ENCODE data around the gene FBP2. TPM values are rescaled to one million over a fixed set of nuclear protein-coding genes. Genes with fewer than 3 reads are reported as not detected.

The FBP2 gene
- total and polyA plus RNA-seq, 2 of the 8 experiments (the other 6 are each of a cell fraction or from before 2014, with no cell fraction given), result not detected

DNA sequence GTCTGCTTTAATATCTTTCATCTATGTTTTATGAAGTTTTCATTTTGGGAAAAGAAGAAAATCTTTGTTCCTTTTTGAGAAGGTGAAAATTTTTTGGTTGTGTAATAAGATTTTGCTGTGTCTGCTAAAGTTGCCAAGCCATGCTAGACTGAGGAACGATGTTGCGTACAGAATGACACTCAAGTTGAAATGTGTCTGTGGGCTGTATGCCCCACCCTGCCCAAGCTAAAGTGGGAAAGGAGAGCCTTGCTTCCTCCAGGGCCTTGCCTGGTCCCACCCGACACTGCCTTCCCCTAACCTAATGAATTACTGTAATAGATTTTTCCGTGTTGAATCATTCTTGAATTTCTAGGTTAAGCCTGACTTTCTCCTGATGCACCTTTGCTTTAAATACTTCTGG lies 36.2 kb downstream of the FBP2 start:
- H4K20me1 ChIP-seq (replicated peaks in 1 of 2; ENCODE audit: control insufficient read depth in 1 of 2, insufficient read depth in 2 of 2, low read length in 2 of 2), result no peaks in the 10 kb centered on the region
- H2BK120ac ChIP-seq (replicated peaks; ENCODE audit: low read depth, low read length), result no peak overlapping the region
- H3K36me3 ChIP-seq (ENCODE audit: control insufficient read depth in 2 of 4, insufficient read depth in 4 of 4, low read length in 3 of 4), result peaks cover 2 to 8% (median 4%) of the 10 kb centered on the region in 4 experiments; a peak in 4 of 8 replicates
- FAIRE-seq, result no peak
- no peak overlapping the region for H3K18ac ChIP-seq (ENCODE audit: extremely low read depth, low read length)
- H3K9me3 ChIP-seq (ENCODE audit: insufficient read depth in 2 of 2, low read depth in 1 of 2, low read length in 1 of 2), result no peaks in the 10 kb centered on the region
- peaks cover 3% of the 10 kb centered on the region; the same call in 1 of the 2 replicates for H3K23me2 ChIP-seq (ENCODE audit: low read depth, low read length)
- no peak overlapping the region for H4K91ac ChIP-seq (replicated peaks; ENCODE audit: insufficient read length, low read length)
- no peak overlapping the region for H3K27ac ChIP-seq (ENCODE audit: low read depth, low read length)
- peaks cover 0 to 22% of the 10 kb centered on the region in 2 experiments; a peak in 2 of 4 replicates for H3K79me2 ChIP-seq (ENCODE audit: control insufficient read depth in 1 of 2, insufficient read depth in 2 of 2, low read length in 2 of 2)
- H2BK15ac ChIP-seq (ENCODE audit: low read length), result no peak overlapping the region
- H2AK5ac ChIP-seq (ENCODE audit: low read depth, low read length), result no peak overlapping the region
- ChIA-PET POLR2A (ENCODE audit: partially characterized antibody) (no interaction called here), CTCF (ENCODE audit: partially characterized antibody) (no interaction called here)
- H2BK20ac ChIP-seq (ENCODE audit: low read length), result no peak overlapping the region
- DNase-seq (ENCODE audit: low read depth in 1 of 2, low spot score in 2 of 2), result no peak
- H2BK5ac ChIP-seq (ENCODE audit: low read depth, low read length), result no peak overlapping the region
- no peak overlapping the region for H3K4ac ChIP-seq (replicated peaks; ENCODE audit: insufficient read length, low read depth, low read length)
- no peaks in the 10 kb centered on the region for H3K79me1 ChIP-seq (ENCODE audit: low read depth, low read length)
- peaks cover 0 to 7% (median 2%) of the 10 kb centered on the region in 4 experiments; a peak in 3 of 7 replicates for H3K4me1 ChIP-seq (replicated peaks in 1 of 4; ENCODE audit: control insufficient read depth in 3 of 4, insufficient read depth in 4 of 4, low read length in 3 of 4)
- WGBS, 2 experiments (ENCODE audit: extremely low coverage in 1 of 2, insufficient coverage in 1 of 2, insufficient read length in 1 of 2, insufficient replicate concordance in 2 of 2, low coverage in 1 of 2, low lambda C conversion rate in 2 of 2, missing lambda C conversion rate in 1 of 2), result 85% methylated on average over 4 of the region's 4 CpGs; no CpG with 5 or more reads in 1 of the 2 experiments
- no peak overlapping the region for H4K8ac ChIP-seq (ENCODE audit: extremely low read depth, insufficient read depth, low read length)
- no peak overlapping the region for H2BK12ac ChIP-seq (ENCODE audit: low read depth, low read length)
- no peak overlapping the region for H4K5ac ChIP-seq (ENCODE audit: insufficient read length, low read depth, low read length)
- H3K4me3 ChIP-seq (ENCODE audit: extremely low read depth in 1 of 4, insufficient read depth in 2 of 4, low read depth in 3 of 4, low read length in 4 of 4), result no peak overlapping the region
- H3K56ac ChIP-seq (replicated peaks; ENCODE audit: insufficient read length, low read depth, low read length), result no peak overlapping the region
- no peak overlapping the region; a peak in 1 of 4 replicates for H3K4me2 ChIP-seq (ENCODE audit: insufficient read depth in 1 of 2, low read depth in 2 of 2, low read length in 2 of 2)
- no peak overlapping the region for H3K23ac ChIP-seq (ENCODE audit: insufficient read length)
- H3K9ac ChIP-seq (replicated peaks in 1 of 4; ENCODE audit: extremely low read depth in 1 of 4, low read depth in 3 of 4, low read length in 3 of 4), result no peak overlapping the region
- H3K27me3 ChIP-seq (replicated peaks in 1 of 4; ENCODE audit: control insufficient read depth in 3 of 4, extremely low read depth in 1 of 4, insufficient read depth in 3 of 4, low read length in 3 of 4), result no peaks in the 10 kb centered on the region; a peak in 1 of 7 replicates
- H3K14ac ChIP-seq (ENCODE audit: insufficient read length), result no peak overlapping the region
- H2AFZ ChIP-seq (ENCODE audit: low read length), result no peak overlapping the region
- TF ChIP-seq CBX5 (IDR thresholded peaks at IDR 0.05; ENCODE audit: low read depth, low read length) (no peak), EGR1 (IDR thresholded peaks at IDR 0.05; ENCODE audit: borderline replicate concordance, low read depth, low read length) (no peak), POLR2AphosphoS5 (IDR thresholded peaks at IDR 0.05; ENCODE audit: low read depth, low read length) (no peak), CHD2 (IDR thresholded peaks at IDR 0.05; ENCODE audit: low read length) (no peak), BCL11A (IDR thresholded peaks at IDR 0.05; ENCODE audit: low read depth in 2 of 2, low read length in 2 of 2) (no peak), TCF12 (IDR thresholded peaks at IDR 0.05; ENCODE audit: low read depth, low read length) (no peak), CBX8 (IDR thresholded peaks at IDR 0.05; ENCODE audit: borderline replicate concordance, low read depth, low read length) (no peak), ASH2L (IDR thresholded peaks at IDR 0.05; ENCODE audit: low read length) (no peak), POU5F1 (IDR thresholded peaks at IDR 0.05; ENCODE audit: low read depth, low read length) (no peak), PHF8 (conservative IDR thresholded peaks at IDR 0.05; ENCODE audit: low read depth, low read length) (no peak), EZH2 (IDR thresholded peaks at IDR 0.05; ENCODE audit: low read depth, low read length, severe bottlenecking) (no peak), GTF2F1 (IDR thresholded peaks at IDR 0.05; ENCODE audit: borderline replicate concordance, low read depth, low read length) (no peak)
- TF ChIP-seq, protein P1, sequence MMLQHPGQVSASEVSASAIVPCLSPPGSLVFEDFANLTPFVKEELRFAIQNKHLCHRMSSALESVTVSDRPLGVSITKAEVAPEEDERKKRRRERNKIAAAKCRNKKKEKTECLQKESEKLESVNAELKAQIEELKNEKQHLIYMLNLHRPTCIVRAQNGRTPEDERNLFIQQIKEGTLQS (IDR thresholded peaks at IDR 0.05; ENCODE audit: insufficient read depth, low read depth, low read length), result no peak

Data from H1 (cell line).